Right atrium auricular region (tissue), 2 donors: ENCODE results near the gene TOR2A. TPM values are rescaled to one million over a fixed set of nuclear protein-coding genes. Genes with fewer than 3 reads are reported as not detected.

Experiments used
- DNase-seq: peaks from one replicate; pipeline ENCODE4 v3.0.0-alpha.2; 2019; ENCODE audit warnings: low spot score
- H3K27ac ChIP-seq, 2 donors: fragments of 200-600 bp; sonication (generic); 1 replicate in 1 of 2; 2 replicates in 1 of 2; pipeline ENCODE4 v1.5.1; 2016 to 2019
- H3K27me3 ChIP-seq, 2 donors: fragments of 200-600 bp; sonication (generic); one replicate each; pipeline versions ENCODE4 v1.5.1 to v1.6.0; 2017 to 2019
- H3K36me3 ChIP-seq: fragments of 200-600 bp; sonication (generic); one replicate; pipeline ENCODE4 v1.5.1; 2016
- H3K4me1 ChIP-seq, 2 donors: fragments of 200-600 bp; sonication (generic); one replicate each; pipeline versions ENCODE4 v1.5.1 to v1.6.0; 2017 to 2019
- H3K4me3 ChIP-seq, 2 donors: fragments of 200-600 bp; sonication (generic); 1 replicate in 1 of 2; 2 replicates in 1 of 2; pipeline ENCODE4 v1.5.1; 2017 to 2019; ENCODE audit warnings: mild to moderate bottlenecking in 1 of 2, moderate library complexity in 1 of 2
- H3K9me3 ChIP-seq, 2 donors: fragments of 200-600 bp; sonication (generic); one replicate each; pipeline ENCODE4 v1.5.1; 2019
- CTCF ChIP-seq, 2 donors: fragments of 200-600 bp; sonication (generic); IDR thresholded peaks; one replicate each; pipeline ENCODE4 v1.5.1; 2019; ENCODE audit warnings: antibody characterized with exemption in 2 of 2
- total RNA-seq, 2 donors: library from RNA; depleted of rRNA; stranded (reverse); fragments of >200 nt; gene quantifications; one replicate each; pipeline ENCODE4 v1.1.0, GENCODE V29; 2016

TOR2A gene
- total RNA-seq, 2 donors from 2014 or later = 3.9 to 7.0 TPM

- Histone ChIP-seq H3K4me1 (peaks cover 0 to 29% of the 10 kb centered on the region in 2 donors), H3K9me3 (no peaks in the 10 kb centered on the region), H3K36me3 (no peaks in the 10 kb centered on the region), H3K4me3 (peak overlapping the region in 1 of 2 donors; percentile 32), H3K27me3 (no peaks in the 10 kb centered on the region), H3K27ac (peak overlapping the region; percentile 48 to 59)
- no peak for TF ChIP-seq CTCF (IDR thresholded peaks at IDR 0.05)
- no peak for DNase-seq
These were observed 44.3 kb upstream of the TOR2A start for GRCh38 chr9:127779136-127779981.

DNA sequence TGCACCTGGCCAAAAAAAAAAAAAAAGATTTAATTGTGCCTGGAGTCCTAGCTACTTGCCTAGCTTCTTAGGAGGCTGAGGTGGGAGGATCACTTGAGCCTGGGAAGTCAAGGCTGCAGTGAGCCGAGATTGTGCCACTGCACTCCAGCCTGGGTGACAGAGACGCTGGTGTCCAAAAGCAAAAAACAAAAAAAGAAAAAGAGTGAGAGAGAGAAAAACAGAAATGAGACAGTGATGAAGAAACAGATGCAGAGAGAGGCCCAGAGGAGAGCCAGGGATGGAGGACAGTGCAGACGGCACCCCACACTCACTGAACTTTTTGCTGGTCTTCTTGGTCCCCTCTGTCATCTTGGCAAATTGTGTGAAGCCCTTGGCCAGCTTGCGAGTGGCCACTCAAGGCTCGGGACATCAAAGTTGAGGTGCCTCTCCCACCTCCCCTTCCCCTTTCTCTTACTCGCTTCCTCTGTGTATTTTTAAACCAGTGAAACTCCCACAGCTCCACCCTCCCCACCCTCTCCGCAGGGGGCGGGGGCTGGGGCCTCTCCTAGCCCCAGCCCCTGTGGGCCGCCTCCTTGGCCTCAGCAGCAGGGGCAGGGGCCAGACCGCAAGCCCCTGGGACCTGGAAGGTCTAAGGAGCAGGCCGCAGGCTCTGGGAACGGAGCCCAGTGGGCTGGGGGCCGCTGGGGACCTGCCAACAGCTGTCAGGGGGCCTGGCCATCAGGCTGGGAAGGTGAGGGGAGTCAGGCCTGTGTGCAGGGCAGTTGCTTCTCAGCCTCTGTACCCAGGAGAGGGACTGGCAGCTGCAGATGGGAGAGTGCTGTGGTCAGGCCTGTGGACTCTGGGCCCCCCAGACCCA lies 43.4 kb upstream of the TOR2A start, which contains the start of gene SH2D3C:
TSS of gene SH2D3C (minus strand) at position 387 of the 856 bp plus-strand sequence. CDS start at position 348, 39 bp downstream.
- Histone ChIP-seq H3K4me3 (peak within 1 kb of the TSS in 1 of 2 donors; percentile 32), H3K4me1 (peaks cover 0 to 21% of the 10 kb centered on the region in 2 donors), H3K27me3 (no peaks in the 10 kb centered on the region), H3K36me3 (no peaks in the 10 kb centered on the region), H3K9me3 (no peaks in the 10 kb centered on the region), H3K27ac (peak within 1 kb of the TSS; percentile 48 to 59)
- TF ChIP-seq CTCF (IDR thresholded peaks at IDR 0.05) = no peak
- DNase-seq = no peak

GRCh38 chr9:127777368-127777980 lies 42.4 kb upstream of the TOR2A start:
- no peak for TF ChIP-seq CTCF (IDR thresholded peaks at IDR 0.05)
- Histone ChIP-seq H3K4me1 (peaks cover 0 to 21% of the 10 kb centered on the region in 2 donors), H3K27ac (peak overlapping the region in 1 of 2 donors; percentile 10), H3K9me3 (no peaks in the 10 kb centered on the region), H3K36me3 (no peaks in the 10 kb centered on the region), H3K27me3 (no peaks in the 10 kb centered on the region), H3K4me3 (peak overlapping the region in 1 of 2 donors; percentile 32)
- no peak for DNase-seq

GRCh38 chr9:127776924-127777289 lies 41.8 kb upstream of the TOR2A start:
- TF ChIP-seq CTCF (IDR thresholded peaks at IDR 0.05) = no peak
- no peaks in the 10 kb centered on the region for H3K36me3 ChIP-seq
- H3K4me3 ChIP-seq = peak overlapping the region in 1 of 2 donors; percentile 32
- H3K4me1 ChIP-seq = peaks cover 0 to 21% of the 10 kb centered on the region in 2 donors
- no peak for DNase-seq
- H3K9me3 ChIP-seq = no peaks in the 10 kb centered on the region
- H3K27ac ChIP-seq = peak overlapping the region in 1 of 2 donors; percentile 10
- no peaks in the 10 kb centered on the region for H3K27me3 ChIP-seq

GRCh38 chr9:127776195-127776923 lies 41.3 kb upstream of the TOR2A start:
- peak overlapping the region in 1 of 2 donors; percentile 32 for H3K4me3 ChIP-seq
- H3K36me3 ChIP-seq = no peaks in the 10 kb centered on the region
- DNase-seq = no peak
- no peak for TF ChIP-seq CTCF (IDR thresholded peaks at IDR 0.05)
- no peaks in the 10 kb centered on the region for H3K27me3 ChIP-seq
- H3K27ac ChIP-seq = no peak overlapping the region
- peaks cover 0 to 21% of the 10 kb centered on the region in 2 donors for H3K4me1 ChIP-seq
- no peaks in the 10 kb centered on the region for H3K9me3 ChIP-seq
